HG02588 (cell line): ENCODE results near the gene CTDP1.

Experiments used
- ATAC-seq: cut with Tn5 transposase; IDR thresholded peaks from one replicate; pipeline ENCODE4 v1.9.1; 2021; ENCODE audit warnings: mild to moderate bottlenecking, moderate library complexity; ENCODE audit not compliant: unreplicated experiment

The CTDP1 gene

DNA sequence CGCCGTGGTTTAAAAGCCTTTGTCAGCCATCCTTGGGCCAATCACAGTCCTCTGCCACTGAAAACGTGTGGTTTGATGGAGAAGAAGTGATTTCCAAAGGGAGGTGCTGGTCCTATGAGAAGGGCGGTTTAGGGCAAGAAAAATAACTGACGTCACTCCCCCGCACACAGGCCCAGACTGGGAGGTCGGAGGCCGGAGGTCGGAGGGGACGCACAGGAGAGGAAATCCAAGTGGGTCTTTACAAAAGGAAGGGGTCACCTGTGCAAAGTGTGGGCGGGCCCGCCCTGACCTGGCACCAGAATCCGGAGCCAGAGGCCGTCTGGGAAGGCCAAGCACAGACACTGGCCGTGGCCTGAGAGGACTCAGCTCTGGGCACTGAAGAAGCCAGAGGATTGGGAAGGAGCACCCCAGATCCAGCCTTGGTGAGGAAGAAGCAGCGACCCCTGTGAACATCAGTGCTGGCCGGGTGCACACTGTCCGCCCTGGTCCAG is 100.1 kb downstream of the CTDP1 start:
- ATAC-seq, result no peak

DNA sequence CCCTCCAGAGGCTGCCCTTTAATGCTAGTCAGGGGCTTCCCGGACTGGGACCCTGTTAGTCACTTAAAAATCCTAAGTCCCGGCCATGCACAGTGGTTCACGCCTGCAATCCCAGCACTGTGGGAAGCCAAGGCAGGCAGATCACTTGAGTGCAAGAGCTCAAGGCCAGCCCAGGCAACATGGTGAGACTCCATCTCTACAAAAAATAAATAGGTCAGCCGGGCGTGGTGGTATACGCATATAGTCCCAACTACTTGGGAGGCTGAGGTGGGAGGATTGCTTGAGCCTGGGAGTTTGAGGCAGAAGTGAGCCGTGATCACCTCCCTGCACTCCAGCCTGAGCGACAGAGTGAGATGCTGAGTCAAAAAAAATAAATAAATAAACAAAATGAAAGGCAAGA is 100.9 kb downstream of the CTDP1 start:
- ATAC-seq, result no peak

DNA sequence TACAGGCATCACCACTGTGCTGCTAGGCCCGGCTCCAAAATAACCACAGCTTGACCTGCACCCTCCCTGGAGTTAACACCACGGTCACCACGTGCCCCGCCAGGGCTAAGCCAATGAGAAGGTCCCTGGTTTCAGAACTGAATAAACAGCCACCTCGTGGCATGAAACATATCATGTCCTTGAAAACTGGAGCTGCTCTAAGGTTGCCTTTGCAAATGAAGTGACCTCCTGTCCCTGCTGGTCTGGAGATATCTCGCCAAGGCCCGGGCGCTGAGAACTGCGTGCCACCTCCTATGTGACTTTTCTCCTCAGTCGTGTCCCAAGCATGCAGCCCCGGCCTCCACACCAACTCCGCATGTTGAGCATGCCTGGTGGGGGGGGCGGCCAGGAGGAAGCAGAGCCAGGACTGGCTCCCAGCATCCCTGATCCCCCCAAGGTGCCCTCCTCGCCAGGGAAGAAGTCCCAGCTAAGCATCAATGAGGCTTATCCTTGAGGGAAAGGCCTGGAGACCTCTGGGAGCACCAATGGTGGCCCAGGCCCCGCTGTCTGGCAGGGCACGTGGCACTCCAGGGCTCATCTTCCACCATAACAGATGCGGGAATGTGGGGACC is 101.8 kb downstream of the CTDP1 start:
- no peak for ATAC-seq

DNA sequence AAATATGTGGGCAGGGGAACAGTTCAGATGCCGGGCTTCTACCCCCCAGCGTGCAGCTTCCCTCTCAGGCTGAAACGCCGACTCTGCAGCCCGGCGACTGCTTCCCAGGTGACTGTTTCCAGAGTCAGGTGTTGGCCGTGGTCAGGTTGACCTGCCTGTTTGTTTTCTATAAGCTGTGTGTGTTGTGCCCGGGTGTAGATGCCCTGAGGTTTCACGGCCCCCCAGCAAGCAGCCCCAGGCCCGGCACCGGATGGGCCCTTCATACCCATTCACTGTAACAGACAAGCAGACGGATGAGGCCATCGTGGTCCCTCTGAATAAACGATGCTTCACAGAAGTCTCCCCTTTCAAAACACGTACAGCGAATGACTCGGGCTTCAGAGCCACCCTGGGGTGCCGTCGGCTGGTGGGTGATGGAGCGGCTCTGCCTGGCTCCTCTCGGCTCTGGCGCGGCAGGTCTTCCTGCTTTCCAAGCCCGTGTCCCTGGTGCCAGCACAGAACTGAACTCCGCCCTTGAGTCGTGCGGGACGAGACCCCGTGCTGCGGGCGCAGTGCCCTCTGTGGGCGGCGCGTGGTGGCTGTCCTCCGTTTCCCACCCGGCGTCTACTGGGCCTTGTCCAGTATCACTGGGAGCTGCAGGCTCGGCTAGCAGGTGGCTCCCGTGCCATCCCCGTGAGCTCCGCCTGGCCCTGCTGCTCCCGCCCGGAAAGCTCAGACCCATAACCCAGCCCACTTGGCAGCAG is 103.1 kb downstream of the CTDP1 start:
- no peak for ATAC-seq

DNA sequence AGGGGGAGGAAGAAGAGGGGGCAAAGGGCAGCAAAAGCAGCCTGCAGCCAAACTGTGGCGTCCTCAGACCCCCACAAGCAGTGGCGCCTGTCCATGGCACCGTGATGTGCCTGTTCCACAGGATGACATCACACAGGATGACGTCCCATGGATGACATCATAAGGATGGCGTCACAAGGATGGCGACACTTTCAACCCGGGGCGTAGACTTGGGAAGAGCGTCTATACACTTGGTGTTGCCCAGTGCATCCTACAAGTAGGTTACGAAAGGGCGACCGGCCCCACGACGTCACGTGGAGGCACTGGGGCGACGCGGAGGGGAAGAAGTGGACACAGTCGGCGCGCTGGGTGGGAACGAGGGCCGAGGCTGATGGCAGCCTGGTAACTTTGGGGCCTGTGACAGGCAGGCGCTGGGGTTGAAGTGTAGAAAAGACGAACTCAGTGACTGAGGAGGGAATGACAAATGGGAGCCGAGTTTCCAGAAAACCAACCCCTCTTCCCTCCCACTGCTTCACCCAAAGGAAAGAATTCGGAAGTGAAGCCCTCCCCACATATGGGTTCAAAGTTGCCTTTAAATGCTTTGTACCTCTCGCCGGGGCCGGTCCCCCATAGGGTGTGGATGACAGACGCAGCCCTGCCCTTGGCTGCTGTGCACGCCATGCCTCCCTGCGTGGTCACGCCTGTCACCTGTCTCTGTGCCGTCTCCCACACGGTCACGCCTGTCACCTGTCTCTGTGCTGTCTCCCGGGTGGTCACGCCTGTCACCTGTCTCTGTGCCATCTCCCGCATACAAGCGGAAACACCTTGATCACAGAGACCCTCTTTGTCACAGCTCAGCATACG is 104.7 kb downstream of the CTDP1 start:
- ATAC-seq, result no peak

DNA sequence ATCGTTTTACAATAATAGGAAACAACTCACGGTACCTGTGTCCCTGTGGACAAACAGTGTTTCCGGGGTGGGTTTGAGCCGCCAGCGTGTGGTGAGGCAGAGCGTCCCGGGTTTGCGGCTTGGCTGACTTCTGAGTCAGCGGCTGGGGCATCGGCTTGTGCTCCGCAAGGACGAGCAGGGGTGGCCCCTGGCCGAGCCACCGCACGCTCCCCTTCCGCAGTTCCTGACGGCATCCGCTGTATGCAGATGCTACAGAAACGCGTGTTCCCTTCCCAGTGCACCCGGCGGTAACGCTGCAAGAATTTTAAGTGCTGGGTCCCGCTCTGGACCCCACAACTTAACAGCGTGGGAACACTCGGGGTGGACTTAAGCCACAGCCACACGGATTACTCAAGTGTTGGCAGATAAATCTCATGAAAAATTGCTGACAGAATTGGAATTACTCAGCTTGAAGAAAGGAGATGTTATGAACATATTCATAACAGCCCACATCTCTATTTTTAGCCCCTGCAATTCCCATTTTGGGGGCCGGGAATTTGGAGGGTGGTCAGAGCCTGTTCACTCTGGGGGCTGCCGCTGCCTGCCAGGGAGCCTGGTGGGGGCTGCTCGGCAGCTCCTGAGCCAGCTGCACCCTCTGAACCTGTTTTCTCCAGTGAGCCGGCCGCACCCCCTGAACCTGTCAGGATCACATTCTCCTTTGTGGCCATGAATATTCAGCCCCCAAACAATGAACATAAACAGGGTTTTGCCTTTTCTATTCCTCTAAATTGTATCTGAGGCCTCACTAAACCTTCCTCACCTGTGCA is 105.6 kb downstream of the CTDP1 start:
- no peak for ATAC-seq

DNA sequence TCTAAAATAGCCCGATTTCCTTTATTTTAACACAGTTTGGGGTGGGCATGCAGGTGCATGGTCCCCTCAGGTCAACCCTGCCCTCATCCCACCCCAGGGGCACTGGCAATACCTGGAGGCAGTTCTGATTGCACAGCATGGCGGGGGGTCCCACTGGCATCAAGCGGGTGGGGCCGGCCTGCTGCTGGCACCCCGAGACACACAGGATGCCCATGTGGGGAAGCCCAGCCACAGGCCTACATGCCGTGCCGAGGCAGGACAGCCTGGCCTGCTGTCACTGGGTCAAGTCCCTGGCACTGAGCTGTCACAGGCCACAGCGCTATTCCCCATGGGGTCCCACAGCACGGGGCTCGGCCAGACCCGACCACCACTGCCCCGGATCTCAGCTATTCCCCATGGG is 106.2 kb downstream of the CTDP1 start:
- no peak for ATAC-seq

DNA sequence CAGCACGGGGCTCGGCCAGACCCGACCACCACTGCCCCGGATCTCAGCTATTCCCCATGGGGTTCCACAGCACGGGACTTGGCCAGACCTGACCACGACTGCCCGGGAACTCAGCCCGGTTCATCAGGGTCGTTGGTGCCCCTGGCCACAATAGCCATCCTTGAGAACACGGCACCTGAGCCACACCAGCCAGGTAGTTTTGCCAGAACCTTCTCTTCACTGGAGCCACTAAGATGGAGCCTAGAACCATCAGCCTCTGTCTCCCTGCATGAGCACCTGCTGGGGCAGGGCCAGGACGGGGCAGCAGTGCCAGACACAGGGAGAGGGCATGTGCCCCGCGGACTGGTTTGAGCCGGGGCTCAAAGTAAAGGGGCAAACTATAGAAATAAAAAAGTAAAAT is 106.7 kb downstream of the CTDP1 start:
- ATAC-seq, result no peak

DNA sequence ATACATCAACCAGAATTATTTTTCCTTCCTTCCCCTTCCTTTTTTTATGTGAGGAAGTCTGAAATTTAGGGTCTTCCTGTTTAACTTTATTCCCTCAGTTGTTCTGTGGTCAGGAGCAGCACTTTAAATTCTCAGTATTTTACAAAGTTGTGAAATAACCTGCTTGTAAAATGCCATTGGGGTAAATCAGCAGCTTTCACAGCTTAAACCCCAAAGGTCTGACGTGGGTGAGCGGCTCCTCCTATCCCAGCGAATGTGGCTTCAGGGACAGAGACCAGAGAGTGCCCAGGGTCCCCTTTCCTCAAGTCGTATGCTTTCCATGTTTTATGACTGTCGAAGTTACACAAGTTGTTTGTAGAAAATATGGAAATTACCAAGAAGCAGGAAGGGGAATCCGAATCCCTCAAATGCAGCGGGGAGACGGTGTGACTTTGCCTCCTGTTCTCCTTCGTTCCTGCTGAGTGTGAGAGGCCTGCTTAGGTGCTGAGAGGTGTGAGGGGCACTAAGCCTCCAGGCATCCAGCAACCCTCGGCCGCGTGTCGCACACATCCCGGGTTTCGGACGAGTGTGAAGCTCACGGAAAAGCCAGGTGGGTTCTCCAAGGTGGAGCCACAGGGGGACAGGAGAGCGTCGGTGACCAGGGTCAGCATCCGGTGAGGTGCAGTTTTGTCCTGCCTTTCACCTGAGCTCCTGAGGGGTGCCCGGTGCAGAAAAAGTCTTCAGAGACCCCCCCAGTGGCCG is 107.4 kb downstream of the CTDP1 start:
- no peak for ATAC-seq

DNA sequence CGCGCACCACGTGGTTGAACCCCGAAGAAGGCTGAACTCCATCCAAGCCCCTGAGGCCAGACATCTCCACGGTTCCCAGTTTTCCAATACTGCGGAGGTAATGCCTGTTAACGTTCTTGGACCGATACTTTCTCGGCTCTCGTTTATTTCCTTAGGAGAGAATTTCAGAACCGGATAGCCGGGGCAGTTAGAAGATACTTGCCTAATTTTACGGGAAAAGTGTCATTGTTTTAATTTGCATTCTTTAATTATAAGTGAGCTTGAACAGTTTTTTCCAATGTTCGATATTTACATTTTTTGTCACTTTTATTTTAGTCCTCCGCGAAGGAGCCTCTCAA is 107.9 kb downstream of the CTDP1 start:
- no peak for ATAC-seq

DNA sequence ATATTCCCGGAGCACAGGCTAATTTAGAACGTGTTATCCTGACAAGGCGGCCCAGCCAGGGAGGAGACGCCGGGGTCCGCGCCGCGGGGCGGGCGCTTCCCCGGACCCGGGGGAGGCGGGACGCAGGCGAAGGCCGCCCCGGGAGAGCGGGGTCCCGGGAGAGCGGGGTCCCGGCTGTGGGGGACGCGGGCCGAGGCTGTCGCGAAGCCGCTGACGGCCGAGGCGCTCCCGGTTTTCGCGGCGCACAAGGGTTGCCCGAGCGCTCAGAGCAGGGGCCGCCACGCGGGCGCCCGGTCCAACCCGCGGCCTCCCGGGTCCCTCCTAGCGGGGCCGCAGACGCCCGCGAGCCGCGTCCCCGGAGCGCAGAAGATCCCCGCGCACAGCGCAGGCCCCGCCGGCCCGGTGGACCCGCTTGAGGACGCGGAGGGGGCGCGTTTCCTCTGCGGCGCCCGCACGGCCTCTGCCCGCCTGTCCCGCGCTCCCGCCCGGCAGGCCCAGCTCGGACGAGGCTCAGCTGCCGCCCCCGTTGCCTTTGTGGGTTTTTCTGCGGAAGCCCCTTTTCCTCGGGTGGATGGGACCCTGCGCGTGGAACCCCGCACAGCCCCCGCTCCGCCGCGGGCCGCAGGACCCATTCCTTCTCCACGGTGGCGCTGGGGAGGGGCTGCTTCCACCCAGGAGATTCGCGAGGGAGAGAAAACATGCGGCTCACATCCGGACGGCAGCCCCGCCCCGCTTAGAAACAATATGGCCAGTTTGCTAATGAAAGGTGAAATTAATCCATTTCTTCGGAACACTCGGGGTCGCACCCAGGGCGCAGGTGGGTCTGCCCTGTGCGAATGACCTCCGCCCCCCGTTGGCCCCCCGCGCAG is 108.5 kb downstream of the CTDP1 start:
- no peak for ATAC-seq

DNA sequence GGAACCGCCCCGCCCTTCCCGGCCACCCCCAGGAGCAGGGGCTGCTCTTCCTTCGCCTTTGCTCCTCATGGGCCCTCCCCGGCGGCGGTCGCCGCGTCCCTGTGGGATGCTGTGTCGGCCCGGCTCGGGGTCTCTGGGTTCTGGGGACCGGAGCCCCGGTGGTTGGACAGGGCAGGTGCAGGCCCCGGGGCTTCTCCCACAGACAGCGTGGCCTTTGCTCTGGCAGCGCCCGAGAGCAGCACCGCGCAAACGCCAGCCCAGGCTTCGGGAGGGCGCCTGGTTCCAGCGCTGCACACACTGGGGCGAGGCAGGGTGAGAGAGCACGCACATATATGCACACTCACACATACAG is 109.1 kb downstream of the CTDP1 start:
- ATAC-seq, result no peak

DNA sequence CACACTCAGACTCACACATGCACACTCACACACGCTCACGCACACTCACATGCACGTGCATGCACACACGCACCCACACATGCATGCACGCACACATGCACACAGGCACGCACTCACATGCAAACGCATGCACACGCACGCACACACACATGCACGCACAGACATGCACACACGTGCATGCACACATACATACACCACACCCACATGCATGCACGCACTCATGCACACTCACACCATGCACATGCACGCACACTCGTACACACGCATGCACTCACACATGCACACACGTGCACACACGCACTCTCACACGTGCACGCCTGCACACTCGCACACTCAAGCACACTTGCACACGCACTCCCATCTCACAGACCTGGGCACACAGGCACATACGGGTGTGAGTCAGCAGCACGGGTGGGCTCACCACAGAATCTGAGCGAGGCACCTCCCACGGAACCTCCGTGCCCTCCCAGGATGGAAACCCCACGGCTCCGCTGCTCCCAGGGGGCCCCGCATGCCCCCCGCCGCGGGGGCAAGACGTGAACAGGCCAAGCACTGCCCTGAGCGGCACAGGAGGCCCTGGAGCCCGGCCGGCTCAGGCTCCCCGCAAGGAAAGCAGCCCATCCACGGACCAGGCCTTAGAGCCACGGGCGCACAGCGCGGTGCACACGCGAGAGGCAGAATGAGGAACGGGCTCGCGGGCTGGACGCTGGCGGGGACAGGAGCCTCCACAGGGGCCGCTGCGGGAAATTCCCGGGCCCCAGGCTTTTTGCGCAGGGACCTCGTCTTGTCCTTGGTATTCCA is 109.7 kb downstream of the CTDP1 start:
- ATAC-seq, result no peak

DNA sequence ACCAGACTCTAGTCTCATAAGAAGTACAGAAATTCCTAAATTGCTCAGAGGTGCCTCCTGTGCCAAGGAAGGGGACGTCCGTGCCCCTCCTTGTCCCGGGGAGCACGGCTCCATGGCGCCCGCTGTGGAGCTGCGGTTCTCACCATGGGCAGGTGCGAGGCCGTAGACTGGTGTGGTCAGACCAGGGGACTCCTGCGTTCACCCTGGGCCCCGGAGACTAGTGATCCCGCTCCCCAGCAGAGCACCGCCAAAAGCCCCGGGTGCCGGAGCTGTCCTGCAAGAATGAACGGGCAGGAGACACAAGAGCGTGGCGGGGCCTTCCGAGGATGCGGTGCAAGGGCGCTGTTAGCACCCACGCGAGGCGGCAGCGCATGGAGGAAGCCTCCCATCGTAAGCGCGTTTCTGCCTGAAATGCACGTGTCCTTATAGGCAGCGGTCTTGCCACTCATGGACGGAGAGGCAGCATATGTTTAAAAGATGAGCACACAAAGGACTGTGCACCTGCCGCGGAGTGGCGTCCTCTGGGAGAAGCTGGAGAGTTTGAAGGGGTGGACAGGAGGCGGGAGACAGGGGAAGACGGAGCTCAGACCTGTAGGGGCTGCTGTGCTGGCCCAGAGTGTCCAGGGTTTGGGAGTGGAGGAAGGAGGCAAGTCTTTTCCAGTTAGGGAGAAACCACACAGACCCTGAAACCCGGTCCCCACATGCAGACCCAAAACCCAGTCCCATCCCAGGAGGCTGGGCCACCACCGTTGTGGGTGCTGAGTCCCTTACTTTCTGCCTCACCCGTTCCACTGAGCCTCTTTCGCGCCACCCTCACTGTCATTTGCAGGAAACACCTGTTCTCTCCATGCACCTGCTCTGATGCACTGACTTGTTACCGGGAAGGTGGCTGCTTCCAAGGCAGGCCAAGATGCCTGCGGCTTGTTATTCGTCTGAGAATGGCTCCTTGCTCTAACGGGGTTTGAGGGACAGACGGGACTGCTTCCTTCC is 110.6 kb downstream of the CTDP1 start:
- no peak for ATAC-seq

DNA sequence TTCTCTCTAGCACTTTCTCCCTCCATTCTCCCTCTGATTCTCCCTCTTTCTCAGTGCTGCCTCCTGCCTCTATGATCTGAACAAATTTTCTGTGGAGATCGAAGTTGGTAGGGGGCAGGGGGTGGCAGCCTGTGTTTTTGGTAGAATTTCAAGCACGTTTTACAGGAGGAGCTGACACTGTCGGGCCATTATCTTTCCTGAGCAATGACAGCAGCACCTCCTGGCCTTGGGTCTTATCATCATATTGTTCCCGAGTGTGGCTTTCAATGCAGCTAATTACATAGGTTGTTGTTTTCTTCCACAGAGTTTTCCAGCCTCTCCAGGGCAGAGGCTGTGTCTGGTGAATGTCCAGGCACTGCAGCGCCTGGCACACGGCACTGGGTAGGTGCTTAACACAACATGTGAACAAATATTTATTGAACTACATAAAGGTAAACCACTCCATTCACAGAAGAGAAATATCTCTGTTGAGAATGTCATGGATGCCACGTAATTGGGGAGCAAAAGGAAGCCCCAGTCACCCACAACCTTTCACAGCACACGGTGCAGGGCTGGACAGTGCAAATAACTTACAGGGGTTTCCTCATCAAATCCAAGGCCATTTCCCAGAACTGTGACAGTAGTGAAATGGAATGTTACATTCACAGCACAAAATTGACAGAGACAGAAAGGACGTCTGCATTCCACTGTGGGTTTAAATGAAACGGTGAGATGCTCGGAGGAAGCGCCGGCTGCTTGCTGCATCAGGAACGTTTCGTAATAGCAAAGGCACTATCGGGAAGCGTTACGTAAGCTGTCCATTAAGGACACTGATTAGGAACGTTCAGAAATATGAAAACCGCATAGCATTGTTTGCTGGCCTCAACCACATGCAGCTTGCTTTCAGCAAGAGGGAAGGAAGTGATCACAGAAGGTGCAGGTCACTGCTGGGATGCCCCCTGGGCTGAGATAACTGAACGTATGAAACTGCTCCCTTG is 111.7 kb downstream of the CTDP1 start:
- ATAC-seq, result no peak
